Astrocyte (in vitro differentiated cells and primary cell): ENCODE results near the gene TRAF3IP1. TPM values are rescaled to one million over a fixed set of nuclear protein-coding genes. Genes with fewer than 3 reads are reported as not detected.

Experiments used
- DNase-seq: peaks from one replicate; pipeline ENCODE4 v3.0.0-alpha.2; 2010; ENCODE audit warnings: low read depth
- FAIRE-seq: peaks from 2 replicates; lab custom pipeline; 2011; peaks lifted over from hg19 to GRCh38; lab: Jason Lieb, UNC
- H2AFZ ChIP-seq: 2 replicates; pipeline ENCODE4 v1.6.0; 2012; ENCODE audit warnings: low read depth, low read length, inconsistent platforms
- H3K27ac ChIP-seq: 2 replicates; pipeline ENCODE4 v1.5.1; 2011; ENCODE audit warnings: low read depth, low read length, inconsistent platforms
- H3K27me3 ChIP-seq: 2 replicates; pipeline ENCODE4 v1.6.0; 2011; ENCODE audit warnings: low read length, inconsistent platforms; ENCODE audit not compliant: insufficient read depth
- H3K36me3 ChIP-seq: 2 replicates; pipeline ENCODE4 v1.5.1; 2011; ENCODE audit warnings: low read length, inconsistent platforms; ENCODE audit not compliant: insufficient read depth
- H3K4me1 ChIP-seq: 2 replicates; pipeline ENCODE4 v1.5.1; 2011; ENCODE audit warnings: low read length, inconsistent platforms; ENCODE audit not compliant: insufficient read depth
- H3K4me2 ChIP-seq: 2 replicates; pipeline ENCODE4 v1.6.0; 2012; ENCODE audit warnings: low read length, inconsistent platforms
- H3K4me3 ChIP-seq: 2 replicates; pipeline ENCODE4 v1.5.1; 2011; ENCODE audit warnings: low read depth, mild to moderate bottlenecking, low read length, inconsistent platforms; ENCODE audit not compliant: insufficient read depth
- H3K79me2 ChIP-seq: 2 replicates; pipeline ENCODE4 v1.6.0; 2012; ENCODE audit warnings: mild to moderate bottlenecking, low read length, inconsistent platforms; ENCODE audit not compliant: insufficient read depth
- H3K9ac ChIP-seq: 2 replicates; pipeline ENCODE4 v1.6.0; 2012; ENCODE audit warnings: mild to moderate bottlenecking, low read length, inconsistent platforms
- H3K9me3 ChIP-seq: 2 replicates; pipeline ENCODE4 v1.5.1; 2012; ENCODE audit warnings: low read depth, mild to moderate bottlenecking, low read length, inconsistent platforms; ENCODE audit not compliant: insufficient read depth
- H4K20me1 ChIP-seq: 2 replicates; pipeline ENCODE4 v1.6.0; 2012; ENCODE audit warnings: low read length, inconsistent platforms; ENCODE audit not compliant: insufficient read depth
- H3K27ac Mint-ChIP-seq: one replicate; pipeline ENCODE4 v1.8.0; 2021; ENCODE audit warnings: mild to moderate bottlenecking, mixed read lengths; ENCODE audit not compliant: unreplicated experiment
- H3K27me3 Mint-ChIP-seq: one replicate; pipeline ENCODE4 v1.8.0; 2021; ENCODE audit warnings: low read depth, mixed read lengths; ENCODE audit not compliant: unreplicated experiment
- H3K36me3 Mint-ChIP-seq: one replicate; pipeline ENCODE4 v1.8.0; 2021; ENCODE audit warnings: low read depth, mixed read lengths; ENCODE audit not compliant: unreplicated experiment
- H3K4me1 Mint-ChIP-seq: one replicate; pipeline ENCODE4 v1.8.0; 2021; ENCODE audit warnings: low read depth, mixed read lengths; ENCODE audit not compliant: unreplicated experiment
- H3K4me3 Mint-ChIP-seq: one replicate; pipeline ENCODE4 v1.8.0; 2021; ENCODE audit warnings: mild to moderate bottlenecking, moderate library complexity, mixed read lengths; ENCODE audit not compliant: unreplicated experiment
- H3K9me3 Mint-ChIP-seq: one replicate; pipeline ENCODE4 v1.8.0; 2021; ENCODE audit warnings: mild to moderate bottlenecking, mixed read lengths; ENCODE audit not compliant: unreplicated experiment
- EZH2 ChIP-seq: IDR thresholded peaks from 2 replicates; pipeline ENCODE4 v1.6.1; 2012; ENCODE audit warnings: mild to moderate bottlenecking, low read length, inconsistent platforms; ENCODE audit not compliant: insufficient read depth
- total RNA-seq: library from RNA; stranded (reverse); gene quantifications from 2 replicates; pipeline ENCODE4 v1.2.1, GENCODE V29; 2021
- TF ChIP-seq, protein P1 (sequence below): IDR thresholded peaks from 2 replicates; pipeline ENCODE4 v1.5.1; 2011; ENCODE audit warnings: low read depth, mild to moderate bottlenecking, inconsistent platforms, low read length, moderate library complexity; ENCODE audit not compliant: insufficient read depth

TRAF3IP1 gene
- total RNA-seq, 1 donor from 2014 or later: 19.6 TPM

DNA sequence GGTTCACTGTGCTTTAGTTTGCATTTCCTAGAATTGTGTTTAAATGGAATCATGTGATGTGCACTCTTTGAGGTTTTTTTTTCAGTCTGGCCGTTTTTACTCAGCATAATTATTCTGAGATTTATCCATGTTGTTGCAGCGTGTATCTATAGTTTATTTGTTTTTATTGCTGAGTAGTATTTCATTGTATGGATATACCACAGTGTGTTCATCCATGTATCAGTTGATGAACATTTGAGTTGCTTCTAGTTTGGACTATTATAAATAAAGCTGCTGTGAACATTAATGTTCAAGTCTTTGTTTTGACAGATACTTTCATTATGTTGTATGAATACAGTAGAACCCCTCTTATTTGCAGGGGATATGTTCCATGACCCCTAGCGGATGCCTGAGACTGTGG is 39.1 kb downstream of the TRAF3IP1 start:
- Mint-ChIP-seq H3K27me3 (no peaks in the 10 kb centered on the region), H3K27ac (no peak overlapping the region), H3K36me3 (peaks cover 9% of the 10 kb centered on the region), H3K9me3 (no peaks in the 10 kb centered on the region), H3K4me3 (no peak overlapping the region), H3K4me1 (no peaks in the 10 kb centered on the region)
- Histone ChIP-seq H3K36me3 (peaks cover 4% of the 10 kb centered on the region), H3K79me2 (no peaks in the 10 kb centered on the region), H3K4me1 (no peaks in the 10 kb centered on the region), H3K4me2 (no peak overlapping the region), H3K27ac (no peak overlapping the region), H2AFZ (no peak overlapping the region), H3K27me3 (no peaks in the 10 kb centered on the region), H3K4me3 (no peak overlapping the region), H3K9ac (no peak overlapping the region), H4K20me1 (no peaks in the 10 kb centered on the region), H3K9me3 (no peaks in the 10 kb centered on the region)
- TF ChIP-seq, protein P1, sequence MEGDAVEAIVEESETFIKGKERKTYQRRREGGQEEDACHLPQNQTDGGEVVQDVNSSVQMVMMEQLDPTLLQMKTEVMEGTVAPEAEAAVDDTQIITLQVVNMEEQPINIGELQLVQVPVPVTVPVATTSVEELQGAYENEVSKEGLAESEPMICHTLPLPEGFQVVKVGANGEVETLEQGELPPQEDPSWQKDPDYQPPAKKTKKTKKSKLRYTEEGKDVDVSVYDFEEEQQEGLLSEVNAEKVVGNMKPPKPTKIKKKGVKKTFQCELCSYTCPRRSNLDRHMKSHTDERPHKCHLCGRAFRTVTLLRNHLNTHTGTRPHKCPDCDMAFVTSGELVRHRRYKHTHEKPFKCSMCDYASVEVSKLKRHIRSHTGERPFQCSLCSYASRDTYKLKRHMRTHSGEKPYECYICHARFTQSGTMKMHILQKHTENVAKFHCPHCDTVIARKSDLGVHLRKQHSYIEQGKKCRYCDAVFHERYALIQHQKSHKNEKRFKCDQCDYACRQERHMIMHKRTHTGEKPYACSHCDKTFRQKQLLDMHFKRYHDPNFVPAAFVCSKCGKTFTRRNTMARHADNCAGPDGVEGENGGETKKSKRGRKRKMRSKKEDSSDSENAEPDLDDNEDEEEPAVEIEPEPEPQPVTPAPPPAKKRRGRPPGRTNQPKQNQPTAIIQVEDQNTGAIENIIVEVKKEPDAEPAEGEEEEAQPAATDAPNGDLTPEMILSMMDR: no peak
- no peak for TF ChIP-seq EZH2
- FAIRE-seq (no peak), DNase-seq (no peak)

DNA sequence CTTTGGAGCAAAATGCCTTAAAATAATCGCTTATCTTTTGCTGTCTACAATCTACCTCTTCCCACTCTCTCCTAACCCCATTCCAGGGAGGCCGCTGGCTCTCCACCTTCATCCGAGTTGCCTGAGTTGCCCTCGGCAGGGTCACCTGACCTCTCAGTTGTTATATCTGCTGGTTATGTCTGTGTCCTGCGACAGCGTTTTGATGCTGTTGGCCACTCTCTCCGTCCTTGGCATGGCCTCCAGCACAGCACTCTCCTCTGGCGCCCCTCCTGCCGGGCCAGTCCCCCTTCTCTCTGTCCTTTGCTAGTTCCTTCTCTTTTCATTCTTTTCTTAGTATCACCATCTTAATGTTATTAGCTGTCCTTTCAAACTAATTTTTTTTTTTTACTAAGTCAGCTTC is 41.6 kb downstream of the TRAF3IP1 start:
- no peak for TF ChIP-seq EZH2
- Histone ChIP-seq H3K36me3 (peaks cover 4% of the 10 kb centered on the region), H3K4me1 (no peaks in the 10 kb centered on the region), H3K4me2 (no peak overlapping the region), H3K79me2 (no peaks in the 10 kb centered on the region), H3K9ac (no peak overlapping the region), H3K27me3 (no peaks in the 10 kb centered on the region), H3K4me3 (no peak overlapping the region), H3K27ac (no peak overlapping the region), H4K20me1 (no peaks in the 10 kb centered on the region), H3K9me3 (no peaks in the 10 kb centered on the region), H2AFZ (no peak overlapping the region)
- no peak overlapping the region for H3K4me3 Mint-ChIP-seq
- no peak for FAIRE-seq
- no peaks in the 10 kb centered on the region for H3K4me1 Mint-ChIP-seq
- no peak overlapping the region for H3K27ac Mint-ChIP-seq
- H3K36me3 Mint-ChIP-seq: peaks cover 9% of the 10 kb centered on the region
- DNase-seq: no peak
- H3K27me3 Mint-ChIP-seq: no peaks in the 10 kb centered on the region
- H3K9me3 Mint-ChIP-seq: no peaks in the 10 kb centered on the region

DNA sequence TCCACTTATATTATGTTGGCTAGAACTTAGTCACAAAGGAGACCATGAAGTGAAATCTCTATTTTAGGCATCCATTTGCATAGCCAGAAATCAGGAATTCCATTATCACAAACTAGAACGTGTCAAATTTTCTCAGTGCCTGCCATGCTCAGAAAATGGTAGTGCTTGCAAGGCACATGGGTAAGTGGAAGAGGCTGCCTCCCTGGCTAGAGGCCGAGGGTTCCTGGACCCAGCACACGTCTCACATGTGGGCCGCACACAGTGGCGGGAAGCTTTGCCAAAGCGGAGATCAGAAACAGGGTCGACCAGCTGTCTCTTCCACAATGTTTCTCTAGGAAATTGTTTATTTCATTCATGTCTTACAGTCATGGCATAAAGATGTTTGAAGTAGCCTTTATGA is 42.3 kb downstream of the TRAF3IP1 start:
- Histone ChIP-seq H4K20me1 (no peaks in the 10 kb centered on the region), H3K27ac (no peak overlapping the region), H2AFZ (no peak overlapping the region), H3K4me1 (no peaks in the 10 kb centered on the region), H3K79me2 (no peaks in the 10 kb centered on the region), H3K9me3 (no peaks in the 10 kb centered on the region), H3K4me3 (no peak overlapping the region), H3K4me2 (no peak overlapping the region), H3K36me3 (peaks cover 4% of the 10 kb centered on the region), H3K27me3 (no peaks in the 10 kb centered on the region), H3K9ac (no peak overlapping the region)
- H3K9me3 Mint-ChIP-seq: no peaks in the 10 kb centered on the region
- peaks cover 9% of the 10 kb centered on the region for H3K36me3 Mint-ChIP-seq
- H3K4me3 Mint-ChIP-seq: no peak overlapping the region
- H3K27me3 Mint-ChIP-seq: no peaks in the 10 kb centered on the region
- TF ChIP-seq, protein P1: no peak
- TF ChIP-seq EZH2: no peak
- H3K4me1 Mint-ChIP-seq: no peaks in the 10 kb centered on the region
- no peak for FAIRE-seq
- no peak overlapping the region for H3K27ac Mint-ChIP-seq
- DNase-seq: no peak
